ENCODE measurements around the gene PPARG.
"Not testable (repeated sequence)": the region's sequence is repeated elsewhere in the genome, so short reads cannot be mapped to it uniquely, and the experiment has no call there.

The PPARG gene

DNA sequence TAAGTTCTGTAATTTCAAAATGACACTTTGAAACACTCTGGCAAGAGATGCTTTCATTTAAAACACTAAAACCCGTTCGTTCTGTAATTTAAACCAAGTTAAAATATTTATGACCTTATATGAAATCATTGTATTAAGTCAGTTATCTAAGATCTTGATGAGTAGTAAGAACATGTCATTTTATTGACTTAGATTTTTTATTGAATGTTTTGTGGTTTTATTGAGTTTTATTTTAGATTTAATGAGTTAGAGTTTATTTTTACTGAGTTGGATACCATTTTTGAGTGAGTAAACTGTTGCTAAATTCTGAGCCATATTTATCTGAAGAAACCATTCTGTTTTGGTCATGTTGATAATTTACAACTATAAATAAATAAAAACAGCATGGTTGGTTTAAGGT, 94.3 kb downstream of the PPARG start:
- DNase-seq, result no peak

DNA sequence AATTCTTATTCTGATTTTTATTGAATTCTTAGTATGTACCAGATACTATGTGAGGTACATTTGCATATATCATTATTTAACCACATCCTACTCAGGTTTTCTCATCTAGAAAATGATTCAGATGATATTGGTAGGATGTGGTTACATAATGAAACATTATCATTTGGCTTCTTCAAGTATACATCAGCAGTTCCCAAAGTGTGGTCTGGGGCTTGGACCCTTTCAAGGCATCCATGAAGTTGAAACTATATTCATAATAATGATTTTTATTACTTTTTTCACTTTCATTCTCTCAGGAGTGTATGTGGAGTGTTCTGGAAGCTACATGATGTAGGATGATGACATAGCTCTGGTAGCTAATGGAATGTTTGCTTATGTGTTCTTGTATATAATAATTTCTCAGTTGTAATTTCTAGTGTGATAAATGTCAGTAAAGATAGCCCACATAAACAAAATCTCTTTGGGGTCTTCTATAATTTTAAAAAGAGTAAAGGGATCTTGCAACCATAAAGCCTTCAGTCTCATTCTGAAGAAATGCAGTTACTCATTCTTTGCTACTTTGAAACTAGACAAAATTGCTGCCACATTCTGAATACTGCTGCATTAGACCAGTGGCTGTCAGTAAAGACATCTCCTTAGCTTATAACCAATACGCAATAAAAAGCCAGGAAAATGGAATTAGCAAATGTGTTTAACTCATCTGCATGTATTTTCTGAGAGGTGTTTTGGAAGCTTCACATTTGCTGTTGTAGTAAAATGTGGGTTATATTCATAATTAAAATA, 95.8 kb downstream of the PPARG start:
- no peak for DNase-seq

DNA sequence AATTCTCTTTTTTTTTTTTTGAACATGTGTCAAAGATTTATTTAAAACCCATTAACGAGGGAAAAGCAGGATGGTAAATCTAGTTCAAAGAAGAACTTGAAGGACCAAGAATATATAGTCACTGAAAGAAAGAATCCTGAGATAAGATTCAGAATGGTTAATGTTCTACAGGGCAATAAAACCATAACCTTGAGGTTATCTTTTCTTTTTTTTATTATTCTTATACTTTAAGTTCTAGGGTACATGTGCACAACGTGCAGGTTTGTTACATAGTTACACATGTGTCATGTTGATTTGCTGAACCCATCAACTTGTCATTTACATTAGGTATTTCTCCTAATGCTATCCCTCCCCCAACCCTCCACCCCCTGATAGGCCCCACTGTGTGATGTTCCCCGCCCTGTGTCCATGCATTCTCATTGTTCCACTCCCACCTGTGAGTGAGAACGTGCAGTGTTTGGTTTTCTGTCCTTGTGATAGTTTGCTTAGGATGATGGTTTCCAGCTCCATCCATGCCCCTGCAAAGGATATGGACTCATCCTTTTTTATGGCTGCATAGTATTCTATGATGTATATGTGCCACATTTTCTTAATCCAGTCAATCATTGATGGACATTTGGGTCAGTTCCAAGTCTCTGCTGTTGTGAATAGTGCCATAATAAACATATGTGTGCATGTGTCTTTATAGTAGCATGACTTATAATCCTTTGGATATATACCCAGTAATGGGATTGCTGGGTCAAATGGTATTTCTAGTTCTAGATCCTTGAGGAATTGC, 97.8 kb downstream of the PPARG start:
- not testable (repeated sequence) for DNase-seq

DNA sequence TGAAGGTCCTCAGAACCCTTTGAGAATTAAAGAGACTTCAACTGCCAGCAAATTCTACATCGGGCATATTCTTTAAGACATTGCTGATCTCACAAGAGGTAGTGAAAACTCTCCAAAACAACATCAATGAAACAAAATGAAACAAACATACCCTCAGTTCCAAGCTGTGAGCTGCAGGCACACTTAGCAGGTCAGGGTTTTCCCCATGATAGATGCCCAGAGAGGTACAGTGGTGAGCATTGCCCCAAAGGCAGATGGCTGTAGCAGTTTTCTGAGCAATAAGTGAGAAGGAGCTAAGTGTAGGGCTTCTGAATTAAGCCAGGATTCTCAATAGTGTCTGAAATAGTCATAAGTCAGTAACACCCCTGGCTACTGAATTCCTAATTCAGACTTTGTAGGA, 99.3 kb downstream of the PPARG start:
- no peak for DNase-seq

DNA sequence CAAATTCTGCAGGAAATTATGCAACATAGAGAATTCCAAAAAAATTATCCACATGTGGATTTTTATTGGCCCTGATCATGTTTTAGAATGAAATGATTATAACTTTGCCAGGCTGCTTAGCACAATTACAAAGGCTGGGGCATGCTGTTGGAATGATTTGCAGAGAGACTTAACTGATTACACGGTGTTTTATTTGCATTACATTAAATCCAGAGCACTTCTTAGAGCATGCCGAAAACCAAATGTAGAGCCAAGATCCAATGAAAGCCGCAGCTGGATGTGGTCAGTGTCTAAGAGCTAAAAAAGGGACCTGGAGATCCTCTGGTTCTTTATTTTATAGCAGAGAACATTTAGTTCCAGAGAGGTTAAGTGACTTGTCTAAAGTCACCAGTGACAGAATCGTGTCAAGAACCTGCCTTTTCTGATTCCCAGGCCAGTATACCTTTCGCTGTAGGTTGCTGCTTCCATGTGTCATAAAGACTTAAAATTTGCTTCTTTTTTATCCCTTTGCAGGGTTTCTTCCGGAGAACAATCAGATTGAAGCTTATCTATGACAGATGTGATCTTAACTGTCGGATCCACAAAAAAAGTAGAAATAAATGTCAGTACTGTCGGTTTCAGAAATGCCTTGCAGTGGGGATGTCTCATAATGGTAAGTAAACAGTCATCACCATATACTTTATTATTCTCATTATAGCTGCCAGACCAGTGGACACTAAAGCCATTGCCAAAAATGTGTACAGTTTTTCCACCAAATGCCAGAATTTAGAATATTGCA, 103.4 kb downstream of the PPARG start:
- DNase-seq, result no peak

DNA sequence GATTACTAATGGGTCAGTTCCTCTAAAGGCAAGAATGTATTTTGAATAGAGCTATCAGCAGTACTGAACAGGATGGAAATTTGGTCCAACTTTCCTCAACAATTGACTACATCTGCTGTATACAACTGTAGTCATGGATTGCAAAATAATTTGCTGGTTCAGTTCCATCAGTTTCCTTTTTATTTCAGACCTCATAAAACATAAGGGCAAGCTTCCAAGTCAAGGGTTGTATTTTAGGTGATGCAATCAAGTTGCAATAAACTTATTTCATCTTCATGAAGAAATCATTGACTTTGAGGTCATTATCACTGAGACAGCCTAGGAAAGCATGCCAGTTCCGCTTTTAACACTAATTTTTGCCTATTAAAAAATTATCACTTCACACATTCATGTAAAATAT, 105.0 kb downstream of the PPARG start:
- no peak for DNase-seq

DNA sequence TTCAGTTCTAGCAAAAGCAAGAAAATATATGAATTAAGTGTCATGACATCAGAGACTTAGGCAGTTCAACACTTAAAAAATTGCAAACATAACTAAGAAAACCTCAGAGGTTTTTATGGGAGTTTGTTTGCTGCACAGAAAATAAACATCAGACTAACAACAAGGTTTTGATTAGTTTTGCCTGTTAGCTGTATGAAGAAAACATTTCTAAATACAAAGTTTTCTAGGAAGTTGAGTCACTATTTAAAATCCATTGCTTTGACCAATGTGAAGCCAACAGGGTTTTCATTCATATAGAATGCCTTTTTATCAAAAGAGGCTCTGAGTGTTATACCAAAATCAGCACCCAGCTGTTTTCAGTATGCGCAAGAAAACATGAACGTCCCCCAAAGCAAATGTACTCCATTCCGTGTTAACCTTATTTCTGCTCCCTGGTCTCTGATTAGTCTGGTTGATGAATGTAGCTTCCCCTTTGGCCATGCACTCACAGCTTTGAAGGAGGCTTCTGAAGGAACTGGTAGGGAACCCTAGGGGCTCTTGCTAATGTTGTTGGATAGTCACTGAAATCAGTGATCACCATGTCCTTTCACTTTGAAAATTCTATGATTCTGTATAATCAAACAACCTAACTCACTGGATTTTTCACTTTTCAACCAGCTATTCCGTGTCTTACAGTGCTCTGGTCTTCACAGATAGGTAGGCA, 105.8 kb downstream of the PPARG start:
- no peak for DNase-seq

DNA sequence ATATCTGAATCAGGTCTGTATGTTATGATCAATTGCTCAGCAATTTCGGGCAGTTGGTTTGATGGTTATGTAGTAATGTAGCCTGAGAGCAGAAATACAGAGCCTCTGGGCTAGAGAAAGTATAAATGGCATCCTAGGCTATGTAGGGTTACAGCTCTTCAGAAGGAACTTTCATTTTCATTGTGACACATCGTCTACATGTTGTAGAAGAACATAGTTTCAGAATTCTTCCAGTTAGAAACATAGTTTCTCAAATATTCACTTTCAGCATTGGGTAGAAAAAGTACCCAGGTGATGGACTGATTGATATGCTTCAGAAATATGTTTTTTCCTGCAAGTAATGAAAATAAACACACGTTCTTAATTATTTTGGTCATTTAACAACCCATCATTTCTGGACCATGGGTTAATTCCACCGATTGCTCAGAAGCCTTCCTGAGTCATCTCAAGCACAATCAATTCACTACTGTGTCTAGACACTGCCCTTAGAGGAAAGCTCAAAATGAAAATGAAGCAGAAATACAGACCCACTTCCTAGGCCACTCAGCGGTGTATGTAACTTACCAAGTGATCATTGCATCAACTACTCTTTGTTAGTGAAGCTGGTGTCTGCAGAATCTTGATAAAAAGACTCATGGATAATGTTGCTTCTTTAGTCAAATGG, 106.6 kb downstream of the PPARG start:
- DNase-seq, result no peak

DNA sequence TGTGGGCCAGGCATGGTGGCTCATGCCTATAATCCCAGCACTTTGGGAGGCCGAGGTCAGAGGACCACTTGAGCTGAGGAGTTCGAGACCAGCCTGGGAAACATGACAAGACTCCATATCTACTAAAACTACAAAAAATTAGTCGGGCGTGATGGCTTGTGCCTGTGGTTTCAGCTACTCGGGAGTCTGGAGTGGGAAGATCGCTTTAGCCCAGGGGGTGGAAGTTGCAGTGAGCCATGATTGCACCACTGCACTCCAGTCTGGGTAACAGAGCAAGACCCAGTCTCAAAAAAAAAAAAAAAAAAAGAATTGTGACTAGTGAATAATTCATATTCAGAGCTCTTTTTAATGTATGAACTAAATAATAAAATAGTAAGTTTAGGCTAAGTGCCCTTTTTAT, 107.6 kb downstream of the PPARG start:
- no peak for DNase-seq

DNA sequence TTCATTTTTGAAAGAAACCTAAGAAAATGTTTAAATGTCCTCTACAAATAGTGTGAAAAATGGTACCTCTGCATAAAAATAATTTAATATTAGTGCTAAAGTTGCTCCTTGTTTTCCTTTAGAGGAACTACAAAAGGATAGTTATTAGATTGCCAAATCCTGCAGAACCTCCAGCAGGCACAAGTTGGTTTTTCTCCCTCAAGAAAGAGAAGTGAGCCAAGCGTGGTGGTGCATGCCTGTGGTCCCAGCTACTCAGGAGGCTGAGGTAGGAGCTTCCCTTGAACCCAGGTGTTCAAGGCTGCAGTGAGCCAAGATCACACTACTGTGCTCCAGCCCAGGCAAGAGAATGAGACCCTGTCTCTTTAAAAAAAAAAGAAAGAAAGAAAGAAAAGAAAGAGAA, 110.4 kb downstream of the PPARG start:
- DNase-seq, result no peak

DNA sequence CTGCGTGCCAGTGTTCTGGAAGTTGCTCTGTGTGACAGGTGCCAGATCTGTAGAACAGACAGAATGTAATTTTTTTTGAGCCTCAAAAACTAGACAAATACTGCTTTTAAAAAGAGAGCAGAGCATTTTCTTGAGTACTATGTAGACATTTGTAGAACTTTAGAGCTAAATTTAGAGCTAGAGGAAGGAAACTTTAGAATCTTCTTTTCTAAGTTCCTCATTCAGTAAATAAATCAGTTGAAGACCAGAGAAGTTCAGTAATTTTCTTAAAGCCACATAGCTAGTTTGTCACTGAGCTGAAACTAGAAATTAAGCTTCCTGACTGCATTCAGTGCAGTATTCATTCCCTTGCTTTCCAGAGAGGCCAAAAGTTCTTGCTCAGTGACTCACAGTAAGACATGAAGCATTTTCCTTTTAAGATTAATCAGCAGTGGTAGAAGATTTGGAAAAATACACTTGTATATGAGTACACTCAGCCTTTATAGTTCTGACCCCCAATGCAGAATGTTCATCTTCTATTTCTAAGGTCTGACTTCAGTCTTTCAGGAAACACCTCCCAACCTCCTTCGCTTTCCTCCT, 111.8 kb downstream of the PPARG start:
- DNase-seq, result no peak

DNA sequence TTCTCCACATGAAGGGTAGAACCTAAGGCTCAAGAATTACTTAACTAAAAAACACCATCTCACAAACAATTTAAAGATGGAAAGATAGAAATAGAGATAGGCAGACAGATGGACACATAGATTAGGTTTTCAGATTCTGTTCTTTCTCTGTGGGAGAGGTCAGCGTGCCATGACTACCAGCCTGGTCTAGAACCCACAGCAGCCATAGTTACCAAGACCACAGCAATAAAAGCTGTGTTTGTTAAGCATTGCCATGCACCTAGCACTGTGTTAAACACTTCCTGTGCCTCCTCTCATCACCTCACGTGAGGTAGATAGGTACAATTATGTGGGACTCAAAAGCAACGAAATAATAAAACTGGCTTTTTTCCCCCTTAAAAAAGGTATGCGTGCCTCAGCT, 112.3 kb downstream of the PPARG start:
- no peak for DNase-seq

DNA sequence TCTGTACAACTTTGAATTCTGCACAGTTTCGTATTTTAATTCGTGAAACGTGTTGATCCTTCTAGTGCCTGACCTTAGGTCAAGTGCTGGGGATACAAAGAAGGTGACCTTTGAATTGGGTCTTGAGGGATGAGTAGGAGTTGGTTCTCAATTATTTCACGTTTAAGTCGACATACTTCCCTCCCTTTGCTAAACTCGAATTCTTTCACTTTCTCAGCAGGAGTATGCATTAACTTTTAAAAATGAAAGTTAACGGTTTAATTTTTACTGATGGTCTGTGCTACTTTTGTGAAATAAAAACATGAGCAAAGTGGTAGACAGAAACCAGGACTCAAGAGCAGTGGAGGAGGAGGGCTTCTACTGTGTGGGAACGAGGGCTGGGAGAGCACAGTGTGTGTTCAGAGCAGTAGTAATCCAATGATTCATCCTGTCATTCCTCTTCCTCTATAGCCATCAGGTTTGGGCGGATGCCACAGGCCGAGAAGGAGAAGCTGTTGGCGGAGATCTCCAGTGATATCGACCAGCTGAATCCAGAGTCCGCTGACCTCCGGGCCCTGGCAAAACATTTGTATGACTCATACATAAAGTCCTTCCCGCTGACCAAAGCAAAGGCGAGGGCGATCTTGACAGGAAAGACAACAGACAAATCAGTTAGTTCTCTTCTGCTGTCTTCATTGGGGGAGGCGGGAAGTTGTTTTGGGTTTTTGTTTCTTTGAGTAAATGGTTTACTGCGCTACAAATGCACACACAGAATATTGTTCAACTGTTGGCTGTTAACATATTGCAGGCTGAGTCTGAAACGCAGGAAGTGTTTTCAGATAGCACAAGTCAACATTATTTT, 116.8 kb downstream of the PPARG start:
- no peak for DNase-seq

DNA sequence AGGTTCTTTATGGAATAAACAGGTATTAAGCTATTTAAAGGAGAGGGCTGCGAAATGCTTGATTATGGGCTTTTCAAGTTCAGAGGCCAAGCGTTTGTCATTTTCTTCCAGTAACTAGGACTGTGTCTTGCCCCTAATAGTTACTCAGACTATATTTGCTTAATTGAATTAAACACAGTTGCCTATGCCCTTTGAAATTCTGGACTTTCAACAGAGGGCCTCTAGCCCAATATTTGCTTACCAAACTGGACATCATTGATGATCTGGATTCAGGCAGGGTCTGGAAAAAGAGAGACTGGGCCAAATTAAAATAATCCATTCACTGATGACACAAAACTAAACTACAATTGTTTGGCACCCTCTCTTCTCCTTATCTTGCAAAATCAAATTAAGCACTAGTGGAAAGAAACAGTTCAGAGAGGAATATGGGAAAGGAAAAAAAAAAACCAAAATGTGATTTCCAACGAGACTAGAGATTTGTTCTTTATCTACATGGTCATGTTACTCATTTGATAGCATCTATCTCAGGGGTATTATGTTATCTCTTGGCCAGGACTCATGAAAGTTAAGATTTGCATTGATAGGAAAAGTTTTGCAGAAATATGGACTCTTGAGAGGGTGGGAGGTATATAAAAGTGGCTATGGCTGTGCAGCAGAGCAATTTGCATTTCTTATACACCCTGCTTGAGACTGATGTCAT, 120.3 kb downstream of the PPARG start:
- no peak for DNase-seq

DNA sequence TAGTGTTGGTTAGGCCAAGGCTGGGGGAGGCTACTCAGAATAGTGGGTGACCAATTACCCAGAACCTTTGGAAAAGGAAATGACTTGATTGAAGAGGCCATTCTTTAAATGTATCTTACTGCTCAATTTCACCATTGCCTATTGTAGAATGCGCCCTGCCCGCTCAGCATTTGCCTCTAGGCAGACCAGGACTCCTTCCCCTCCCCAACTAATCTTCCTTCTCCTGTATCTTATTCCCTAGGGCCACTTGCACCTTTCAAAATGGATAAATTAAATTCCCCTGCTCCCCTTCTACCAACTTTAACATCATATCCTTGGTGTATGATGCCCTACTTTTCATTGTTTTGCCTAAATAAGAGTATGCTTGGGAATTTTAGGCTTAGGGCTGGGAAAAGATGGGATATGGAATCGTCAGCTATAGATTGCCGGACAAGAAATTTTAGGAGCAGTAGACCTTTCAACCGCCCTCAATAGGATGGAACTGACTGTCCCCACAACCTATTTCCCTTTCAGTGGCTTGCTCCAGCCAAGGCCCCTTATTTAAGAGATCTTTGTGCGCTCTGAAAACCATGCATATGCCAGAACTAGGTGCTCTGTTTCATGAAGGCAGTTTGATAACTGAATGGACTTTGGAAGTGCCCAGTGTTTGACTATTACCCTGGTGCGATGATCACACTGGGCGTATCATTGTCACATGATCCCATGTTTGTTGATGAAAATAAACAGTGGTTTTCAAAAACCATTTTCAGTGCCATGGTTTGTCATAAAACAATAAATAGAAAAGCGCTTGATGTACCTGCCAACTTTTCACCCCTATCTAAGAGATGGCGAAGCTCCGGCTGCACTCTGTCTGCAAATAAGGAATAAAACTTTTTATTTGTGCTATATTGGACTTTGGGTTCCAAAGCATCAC, 121.1 kb downstream of the PPARG start:
- no peak for DNase-seq

DNA sequence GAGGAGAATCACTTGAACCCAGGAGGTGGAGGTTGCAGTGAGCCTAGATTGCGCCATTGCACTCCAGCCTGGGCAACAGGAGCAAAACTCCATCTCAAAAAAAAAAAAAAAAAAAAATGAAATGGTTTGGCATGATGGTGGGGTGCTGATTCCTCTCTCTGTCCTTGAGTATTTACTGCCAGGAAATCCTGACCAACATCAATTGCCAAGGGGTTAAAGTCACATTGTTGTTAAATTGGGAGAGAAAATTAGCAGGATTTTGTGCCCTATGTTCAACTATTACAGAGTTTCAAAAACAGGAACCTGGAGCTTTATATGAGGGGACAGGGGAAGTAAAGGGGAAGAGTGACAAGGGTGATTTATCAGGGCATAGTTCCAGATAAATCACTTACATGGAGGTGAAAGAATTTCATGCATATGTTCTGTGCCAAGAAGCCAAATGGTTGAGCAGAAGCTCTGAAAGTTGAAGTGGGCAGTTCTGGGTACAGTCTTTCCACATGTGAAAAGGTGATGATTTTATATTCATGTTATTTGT, 124.9 kb downstream of the PPARG start:
- DNase-seq, result no peak

DNA sequence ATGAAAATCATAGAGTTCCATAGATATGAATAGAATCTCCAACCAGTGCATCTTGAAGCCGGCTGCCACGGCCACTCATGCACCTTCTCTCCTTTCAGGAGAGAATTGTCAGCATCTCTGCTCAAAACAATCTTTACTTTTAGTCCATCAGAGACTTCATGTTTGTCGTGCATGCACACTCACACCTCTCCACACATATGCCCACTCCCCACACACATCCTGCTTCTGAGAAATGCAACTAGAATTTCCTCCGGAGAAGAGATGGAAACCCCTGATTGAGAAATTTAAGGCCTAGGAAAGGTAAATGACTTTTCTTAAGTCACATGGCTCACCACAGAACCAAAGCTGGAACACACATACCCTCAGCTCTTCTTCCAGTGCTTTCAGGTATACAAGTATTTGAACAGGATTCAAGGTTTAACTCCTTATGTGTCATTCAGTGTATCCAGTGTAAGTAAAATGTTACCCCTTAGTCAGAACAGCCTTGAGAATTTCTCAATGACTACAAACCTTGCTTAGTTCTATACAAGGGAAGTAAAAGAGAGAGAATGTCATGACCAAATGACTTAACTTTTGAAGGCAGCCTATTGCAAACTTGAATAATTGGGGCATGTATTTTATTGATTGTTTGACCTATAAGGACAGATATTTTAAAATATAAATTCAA, 126.3 kb downstream of the PPARG start:
- DNase-seq, result no peak

DNA sequence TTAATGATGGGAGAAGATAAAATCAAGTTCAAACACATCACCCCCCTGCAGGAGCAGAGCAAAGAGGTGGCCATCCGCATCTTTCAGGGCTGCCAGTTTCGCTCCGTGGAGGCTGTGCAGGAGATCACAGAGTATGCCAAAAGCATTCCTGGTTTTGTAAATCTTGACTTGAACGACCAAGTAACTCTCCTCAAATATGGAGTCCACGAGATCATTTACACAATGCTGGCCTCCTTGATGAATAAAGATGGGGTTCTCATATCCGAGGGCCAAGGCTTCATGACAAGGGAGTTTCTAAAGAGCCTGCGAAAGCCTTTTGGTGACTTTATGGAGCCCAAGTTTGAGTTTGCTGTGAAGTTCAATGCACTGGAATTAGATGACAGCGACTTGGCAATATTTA, 127.9 kb downstream of the PPARG start:
- DNase-seq, result no peak

DNA sequence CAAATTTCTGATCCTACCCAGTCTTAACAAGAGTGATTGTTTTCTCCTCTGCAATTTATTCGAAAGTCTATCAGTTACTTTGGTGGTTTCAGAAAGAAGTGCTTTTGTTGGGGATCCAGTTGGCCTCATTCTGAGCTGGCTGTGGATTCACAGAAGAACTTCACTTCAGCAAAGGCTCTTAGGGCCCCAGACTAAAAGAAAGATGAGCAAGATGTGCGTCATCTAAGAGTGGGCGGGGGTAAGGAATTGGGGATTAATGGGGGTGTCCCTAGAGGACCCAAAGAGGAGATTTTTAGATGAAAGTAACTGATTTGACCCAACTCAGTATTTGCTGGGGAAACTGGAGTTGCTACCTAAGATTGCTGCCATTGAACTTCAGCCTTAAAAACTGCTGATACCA, 131.5 kb downstream of the PPARG start:
- DNase-seq, result no peak

All from NCI-H2081 (cell line).